Trophoblast cell (in vitro differentiated cells and primary cell): ENCODE results near the gene DLG2.

Source experiments
- DNase-seq, 2 donors: peaks; one replicate each; pipeline ENCODE4 v3.0.0-alpha.2; 2016
- H2AFZ ChIP-seq: 2 replicates; pipeline ENCODE4 v1.6.1; 2013; ENCODE audit warnings: low read length, moderate library complexity, mild to moderate bottlenecking; ENCODE audit not compliant: insufficient read depth, poor library complexity
- H2AK5ac ChIP-seq: 2 replicates; pipeline ENCODE4 v1.6.1; 2013; ENCODE audit warnings: mild to moderate bottlenecking, low read length
- H2BK120ac ChIP-seq: 2 replicates; pipeline ENCODE4 v1.6.1; 2013; ENCODE audit warnings: low read length, mild to moderate bottlenecking, moderate library complexity; ENCODE audit not compliant: insufficient read depth, poor library complexity
- H2BK12ac ChIP-seq: 2 replicates; pipeline ENCODE4 v1.6.1; 2013; ENCODE audit warnings: mild to moderate bottlenecking, low read length, moderate library complexity
- H2BK5ac ChIP-seq: 2 replicates; pipeline ENCODE4 v1.6.1; 2013; ENCODE audit warnings: low read length, low read depth, moderate library complexity, mild to moderate bottlenecking; ENCODE audit not compliant: poor library complexity
- H3K14ac ChIP-seq: 2 replicates; pipeline ENCODE4 v1.6.1; 2013; ENCODE audit warnings: mild to moderate bottlenecking, low read length
- H3K18ac ChIP-seq: 2 replicates; pipeline ENCODE4 v1.6.1; 2013; ENCODE audit warnings: mild to moderate bottlenecking, low read length
- H3K23ac ChIP-seq: 2 replicates; pipeline ENCODE4 v1.6.1; 2013; ENCODE audit warnings: low read length
- H3K27ac ChIP-seq: 2 replicates; pipeline ENCODE4 v1.5.1; 2013; ENCODE audit warnings: low read depth, mild to moderate bottlenecking, inconsistent platforms, low read length, moderate library complexity
- H3K27me3 ChIP-seq: 2 replicates; pipeline ENCODE4 v1.6.1; 2013; ENCODE audit warnings: inconsistent platforms, mild to moderate bottlenecking, low read length, moderate library complexity; ENCODE audit not compliant: insufficient read depth
- H3K36me3 ChIP-seq, 2 experiments: 1 replicate in 1 of 2; 2 replicates in 1 of 2; pipeline ENCODE4 v1.6.1; 2013; ENCODE audit warnings: low read length in 2 of 2, mild to moderate bottlenecking in 2 of 2, moderate library complexity in 1 of 2; ENCODE audit not compliant: insufficient read depth in 2 of 2, control insufficient read depth in 1 of 2
- H3K4ac ChIP-seq: 2 replicates; pipeline ENCODE4 v1.6.1; 2013; ENCODE audit warnings: low read depth, mild to moderate bottlenecking, low read length, moderate library complexity
- H3K4me1 ChIP-seq, 2 experiments: 1 replicate in 1 of 2; 2 replicates in 1 of 2; pipeline ENCODE4 v1.6.1; 2013; ENCODE audit warnings: low read length in 2 of 2, mild to moderate bottlenecking in 2 of 2, moderate library complexity in 1 of 2; ENCODE audit not compliant: insufficient read depth in 2 of 2, control insufficient read depth in 1 of 2
- H3K4me2 ChIP-seq: 2 replicates; pipeline ENCODE4 v1.6.1; 2013; ENCODE audit warnings: inconsistent platforms, mild to moderate bottlenecking, low read length, moderate library complexity
- H3K4me3 ChIP-seq: 2 replicates; pipeline ENCODE4 v1.5.1; 2013; ENCODE audit warnings: mild to moderate bottlenecking, low read depth, low read length, inconsistent platforms
- H3K79me1 ChIP-seq: one replicate; pipeline ENCODE4 v1.6.1; 2013; ENCODE audit warnings: low read length
- H3K79me2 ChIP-seq: 2 replicates; pipeline ENCODE4 v1.6.1; 2013; ENCODE audit warnings: low read length, mild to moderate bottlenecking; ENCODE audit not compliant: control insufficient read depth, insufficient read depth, poor library complexity
- H3K9ac ChIP-seq: 2 replicates; pipeline ENCODE4 v1.6.1; 2013; ENCODE audit warnings: mild to moderate bottlenecking, low read length
- H3K9me3 ChIP-seq: 2 replicates; pipeline ENCODE4 v1.6.1; 2013; ENCODE audit warnings: low read depth, mild to moderate bottlenecking, control low read depth, inconsistent platforms, low read length; ENCODE audit not compliant: insufficient read depth
- H4K12ac ChIP-seq: 2 replicates; pipeline ENCODE4 v1.6.1; 2013; ENCODE audit warnings: low read depth, mild to moderate bottlenecking, low read length, moderate library complexity
- H4K8ac ChIP-seq: 2 replicates; pipeline ENCODE4 v1.6.1; 2013; ENCODE audit warnings: low read depth, mild to moderate bottlenecking, low read length, moderate library complexity
- H4K91ac ChIP-seq: one replicate; pipeline ENCODE4 v1.6.1; 2013; ENCODE audit warnings: low read depth, mild to moderate bottlenecking, low read length, moderate library complexity
- WGBS: extraction: QIAGEN DNeasy Blood & Tissue Kit; methylation state at CpG from one replicate; pipeline ENCODE4 v1.1.7; 2013; ENCODE audit warnings: missing lambda C conversion rate; ENCODE audit not compliant: insufficient read length, insufficient coverage; ENCODE audit errors: extremely low coverage; 5-methylcytosine and 5-hydroxymethylcytosine counted together

Gene DLG2

GRCh38 chr11:84889556-84889955 is 737.6 kb downstream of the DLG2 start:
- no peaks in the 10 kb centered on the region for H3K79me2 ChIP-seq
- no peaks in the 10 kb centered on the region for H3K27me3 ChIP-seq
- H3K36me3 ChIP-seq: no peaks in the 10 kb centered on the region
- no peak overlapping the region for H2BK12ac ChIP-seq
- H3K4me3 ChIP-seq: no peak overlapping the region
- H3K9me3 ChIP-seq: no peaks in the 10 kb centered on the region
- H2AK5ac ChIP-seq: no peak overlapping the region
- no peak overlapping the region for H3K9ac ChIP-seq
- H2BK5ac ChIP-seq: no peak overlapping the region
- H3K27ac ChIP-seq: no peak overlapping the region
- no peak overlapping the region for H4K8ac ChIP-seq
- no peak overlapping the region for H3K14ac ChIP-seq
- H3K4ac ChIP-seq: no peak overlapping the region
- H2BK120ac ChIP-seq: no peak overlapping the region
- no peak overlapping the region for H3K4me2 ChIP-seq
- H3K4me1 ChIP-seq: peaks cover 0 to 2% of the 10 kb centered on the region in 2 experiments
- H3K23ac ChIP-seq: no peak overlapping the region
- no peak for DNase-seq
- H2AFZ ChIP-seq: no peak overlapping the region
- WGBS: no CpG with 5 or more reads among the region's 3 CpGs
- H4K91ac ChIP-seq: no peak overlapping the region
- H4K12ac ChIP-seq: no peak overlapping the region
- H3K18ac ChIP-seq: no peak overlapping the region
- H3K79me1 ChIP-seq: no peaks in the 10 kb centered on the region

DNA sequence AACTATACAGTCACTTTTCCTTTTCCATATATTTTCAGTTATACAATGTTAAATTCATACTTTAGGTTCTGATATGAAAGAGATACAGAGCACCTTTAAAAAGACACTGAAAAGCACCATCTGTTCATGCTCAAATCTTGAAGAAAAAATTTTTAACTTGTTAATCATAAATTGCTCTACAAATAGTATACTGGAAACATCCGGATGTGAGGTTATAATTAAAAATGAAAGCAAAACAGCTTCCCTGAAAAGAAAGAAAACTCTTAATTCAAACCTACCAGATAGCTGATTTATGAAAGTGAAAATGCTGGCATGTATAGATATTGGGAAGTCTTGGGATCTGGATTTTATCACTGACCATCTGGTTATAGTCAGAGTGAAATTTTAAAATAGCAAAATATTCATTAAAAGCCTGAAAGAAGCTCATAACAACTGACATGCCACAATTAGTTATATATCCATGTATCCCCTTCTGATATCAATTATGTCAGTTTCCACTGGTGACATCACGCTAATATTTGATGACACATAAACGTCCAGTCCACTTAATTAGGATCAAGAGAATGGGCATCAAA is 740.0 kb downstream of the DLG2 start:
- H4K8ac ChIP-seq: no peak overlapping the region
- no peak overlapping the region for H4K12ac ChIP-seq
- H3K4me1 ChIP-seq: peaks cover 0 to 2% of the 10 kb centered on the region in 2 experiments
- H3K9me3 ChIP-seq: no peaks in the 10 kb centered on the region
- no peak overlapping the region for H2BK120ac ChIP-seq
- no CpG with 5 or more reads among the region's 3 CpGs for WGBS
- H3K36me3 ChIP-seq: no peaks in the 10 kb centered on the region
- DNase-seq: no peak
- H2BK5ac ChIP-seq: no peak overlapping the region
- no peak overlapping the region for H3K4me3 ChIP-seq
- H3K79me1 ChIP-seq: no peaks in the 10 kb centered on the region
- H2AK5ac ChIP-seq: no peak overlapping the region
- H3K79me2 ChIP-seq: no peaks in the 10 kb centered on the region
- no peak overlapping the region for H2BK12ac ChIP-seq
- no peak overlapping the region for H3K9ac ChIP-seq
- H3K23ac ChIP-seq: no peak overlapping the region
- no peak overlapping the region for H3K27ac ChIP-seq
- no peak overlapping the region for H3K4ac ChIP-seq
- H3K18ac ChIP-seq: no peak overlapping the region
- H3K4me2 ChIP-seq: no peak overlapping the region
- H3K27me3 ChIP-seq: no peaks in the 10 kb centered on the region
- H2AFZ ChIP-seq: no peak overlapping the region
- H3K14ac ChIP-seq: no peak overlapping the region
- no peak overlapping the region for H4K91ac ChIP-seq

GRCh38 chr11:84886344-84886743 is 740.8 kb downstream of the DLG2 start:
- H4K91ac ChIP-seq: no peak overlapping the region

DNA sequence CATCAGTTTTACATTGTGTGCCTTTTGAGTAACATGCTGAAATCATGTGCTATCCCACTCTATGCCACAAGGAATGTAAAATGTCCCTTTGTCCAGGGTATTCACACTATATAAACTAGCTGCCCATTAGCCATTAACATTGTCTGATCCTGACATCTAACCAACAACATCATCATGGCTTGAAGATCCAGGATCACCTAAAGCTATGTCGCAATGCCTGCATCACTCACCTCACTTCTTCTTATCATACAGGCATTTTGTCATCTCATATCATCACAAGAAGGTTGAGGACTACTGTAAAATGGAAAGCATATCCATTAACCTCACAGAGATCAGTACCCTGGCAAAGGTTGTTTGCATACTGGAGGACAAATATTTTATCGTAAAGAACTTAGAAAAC is 742.3 kb downstream of the DLG2 start:
- H3K4me1 ChIP-seq: no peaks in the 10 kb centered on the region
- no peak overlapping the region for H3K27ac ChIP-seq
- no peak overlapping the region for H2AK5ac ChIP-seq
- no peak overlapping the region for H3K14ac ChIP-seq
- no peak overlapping the region for H2BK5ac ChIP-seq
- H3K9me3 ChIP-seq: no peaks in the 10 kb centered on the region
- no peak overlapping the region for H3K23ac ChIP-seq
- no peak overlapping the region for H2AFZ ChIP-seq
- no peak overlapping the region for H4K91ac ChIP-seq
- H2BK120ac ChIP-seq: no peak overlapping the region
- no peaks in the 10 kb centered on the region for H3K27me3 ChIP-seq
- no peak overlapping the region for H3K4ac ChIP-seq
- no peak overlapping the region for H3K9ac ChIP-seq
- DNase-seq: no peak
- H3K4me3 ChIP-seq: no peak overlapping the region
- no peak overlapping the region for H3K18ac ChIP-seq
- H3K36me3 ChIP-seq: no peaks in the 10 kb centered on the region
- no CpG with 5 or more reads among the region's 2 CpGs for WGBS
- H2BK12ac ChIP-seq: no peak overlapping the region
- no peaks in the 10 kb centered on the region for H3K79me2 ChIP-seq
- H3K4me2 ChIP-seq: no peak overlapping the region
- H3K79me1 ChIP-seq: no peaks in the 10 kb centered on the region
- no peak overlapping the region for H4K12ac ChIP-seq
- H4K8ac ChIP-seq: no peak overlapping the region

More at GRCh38 chr11:84886344-84886743, 740.8 kb downstream of the DLG2 start:
- no peak overlapping the region for H4K8ac ChIP-seq
- no peak for DNase-seq
- no peak overlapping the region for H3K23ac ChIP-seq
- no peak overlapping the region for H3K4me2 ChIP-seq
- no peak overlapping the region for H3K27ac ChIP-seq
- no peak overlapping the region for H3K9ac ChIP-seq
- H2BK5ac ChIP-seq: no peak overlapping the region
- no peak overlapping the region for H4K12ac ChIP-seq
- H3K4me1 ChIP-seq: peaks cover 0 to 2% of the 10 kb centered on the region in 2 experiments
- H2BK12ac ChIP-seq: no peak overlapping the region
- WGBS: no CpG with 5 or more reads among the region's 1 CpG
- H2AK5ac ChIP-seq: no peak overlapping the region
- H3K4ac ChIP-seq: no peak overlapping the region
- no peak overlapping the region for H2AFZ ChIP-seq
- H3K4me3 ChIP-seq: no peak overlapping the region
- H2BK120ac ChIP-seq: no peak overlapping the region
- H3K27me3 ChIP-seq: no peaks in the 10 kb centered on the region
- H3K18ac ChIP-seq: no peak overlapping the region
- no peaks in the 10 kb centered on the region for H3K36me3 ChIP-seq
- H3K79me1 ChIP-seq: no peaks in the 10 kb centered on the region
- no peaks in the 10 kb centered on the region for H3K79me2 ChIP-seq
- no peaks in the 10 kb centered on the region for H3K9me3 ChIP-seq
- no peak overlapping the region for H3K14ac ChIP-seq
